HEK293 (cell line): ENCODE data around the gene SLC39A11.

Source experiments
- CTCF ChIP-seq: fragments of 450-650 bp; formaldehyde crosslinking; IDR thresholded peaks from 2 replicates; pipeline ENCODE4 v1.5.1; 2016; ENCODE audit warnings: missing biosample characterization, missing genetic modification characterization
- PATZ1 ChIP-seq: fragments of 450-650 bp; formaldehyde crosslinking; IDR thresholded peaks from 2 replicates; pipeline ENCODE4 v1.5.1; 2016; ENCODE audit warnings: missing biosample characterization, missing genetic modification characterization
- PRDM10 ChIP-seq: fragments of 450-650 bp; formaldehyde crosslinking; IDR thresholded peaks from 2 replicates; pipeline ENCODE4 v1.5.1; 2016; ENCODE audit warnings: missing biosample characterization, missing genetic modification characterization
- ZNF146 ChIP-seq: fragments of 450-650 bp; formaldehyde crosslinking; IDR thresholded peaks from 2 replicates; pipeline ENCODE4 v1.5.1; 2016; ENCODE audit warnings: missing biosample characterization, missing genetic modification characterization
- ZNF530 ChIP-seq: fragments of 450-650 bp; formaldehyde crosslinking; IDR thresholded peaks from 2 replicates; pipeline ENCODE4 v1.5.1; 2016; ENCODE audit warnings: low read depth, missing biosample characterization, missing genetic modification characterization
- ZNF830 ChIP-seq: fragments of 450-650 bp; IDR thresholded peaks from 2 replicates; pipeline ENCODE4 v1.5.0; 2018; ENCODE audit warnings: missing biosample characterization, missing genetic modification characterization, low read depth, mild to moderate bottlenecking, moderate library complexity
- TF ChIP-seq, protein P1 (sequence below): fragments of 450-650 bp; formaldehyde crosslinking; IDR thresholded peaks from 2 replicates; pipeline ENCODE4 v1.5.1; 2016; ENCODE audit warnings: missing biosample characterization, missing genetic modification characterization

DNA sequence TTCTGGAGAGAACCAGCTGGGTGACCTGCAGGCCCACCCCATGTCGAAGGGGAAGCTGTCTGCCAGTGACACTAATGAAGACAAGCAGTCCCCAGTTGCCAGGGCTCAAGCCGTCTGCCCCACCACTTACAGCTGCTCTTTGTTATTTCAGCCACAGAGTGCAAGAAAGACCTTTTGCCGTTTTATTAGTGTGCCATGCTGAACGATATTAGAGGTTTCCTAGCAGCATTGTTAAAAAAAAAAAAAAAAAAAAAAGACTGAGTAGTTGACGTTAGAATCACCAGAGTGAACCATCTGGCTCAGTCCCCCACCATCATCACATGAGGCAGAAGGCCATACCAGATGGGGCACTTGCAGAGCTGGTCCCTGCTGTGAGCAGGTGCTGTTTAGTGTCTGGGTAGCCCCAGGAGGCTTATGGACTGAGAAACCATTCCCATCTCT is 26.5 kb upstream of the SLC39A11 start:
- TF ChIP-seq PATZ1 (no peak), PRDM10 (no peak), ZNF830 (tag by site-specific recombination) (no peak), CTCF (tag by site-specific recombination) (no peak), ZNF146 (tag by site-specific recombination) (no peak), ZNF530 (no peak)
- TF ChIP-seq, protein P1, sequence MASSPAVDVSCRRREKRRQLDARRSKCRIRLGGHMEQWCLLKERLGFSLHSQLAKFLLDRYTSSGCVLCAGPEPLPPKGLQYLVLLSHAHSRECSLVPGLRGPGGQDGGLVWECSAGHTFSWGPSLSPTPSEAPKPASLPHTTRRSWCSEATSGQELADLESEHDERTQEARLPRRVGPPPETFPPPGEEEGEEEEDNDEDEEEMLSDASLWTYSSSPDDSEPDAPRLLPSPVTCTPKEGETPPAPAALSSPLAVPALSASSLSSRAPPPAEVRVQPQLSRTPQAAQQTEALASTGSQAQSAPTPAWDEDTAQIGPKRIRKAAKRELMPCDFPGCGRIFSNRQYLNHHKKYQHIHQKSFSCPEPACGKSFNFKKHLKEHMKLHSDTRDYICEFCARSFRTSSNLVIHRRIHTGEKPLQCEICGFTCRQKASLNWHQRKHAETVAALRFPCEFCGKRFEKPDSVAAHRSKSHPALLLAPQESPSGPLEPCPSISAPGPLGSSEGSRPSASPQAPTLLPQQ (tag by site-specific recombination) = no peak
